ENCODE data around the gene C9orf72. TPM values are rescaled to one million over a fixed set of nuclear protein-coding genes. Genes with fewer than 3 reads are reported as not detected.

The C9orf72 gene
- total RNA-seq, 1 experiment from 2014 or later = 5.9 TPM

- intact Hi-C loops (cut with micrococcal nuclease; ENCODE audit: unreplicated experiment) = no loop called here
- Histone ChIP-seq H3K4me1 (ENCODE audit: insufficient read depth, low read length, poor library complexity, severe bottlenecking) (no peaks in the 10 kb centered on the region), H3K9me3 (ENCODE audit: low read depth, low read length, poor library complexity, severe bottlenecking) (no peaks in the 10 kb centered on the region), H3K27ac (ENCODE audit: low read depth, low read length, poor library complexity, severe bottlenecking) (no peak overlapping the region), H3K36me3 (ENCODE audit: insufficient read depth, low read length, poor library complexity, severe bottlenecking) (no peaks in the 10 kb centered on the region), H3K4me3 (ENCODE audit: low read depth, low read length, poor library complexity, severe bottlenecking) (no peak overlapping the region), H3K27me3 (replicated peaks; ENCODE audit: insufficient read depth, low read depth, low read length, poor library complexity) (no peaks in the 10 kb centered on the region)
- DNase-seq (ENCODE audit: low spot score) = no peak
- BruUV-seq (replicated peaks) = no TSS peak
- ChIA-PET POLR2A (ENCODE audit: low non-redundant PET) (no interaction called here), CTCF (no interaction called here)
- TF ChIP-seq CTCF (conservative IDR thresholded peaks at IDR 0.05; ENCODE audit: low read depth, low read length) (no peak), EZH2 (IDR thresholded peaks at IDR 0.05; ENCODE audit: borderline replicate concordance, low read depth, low read length, poor library complexity, severe bottlenecking) (no peak)
These were observed 16.2 kb upstream of the C9orf72 start for GRCh38 chr9:27589462-27589861.

DNA sequence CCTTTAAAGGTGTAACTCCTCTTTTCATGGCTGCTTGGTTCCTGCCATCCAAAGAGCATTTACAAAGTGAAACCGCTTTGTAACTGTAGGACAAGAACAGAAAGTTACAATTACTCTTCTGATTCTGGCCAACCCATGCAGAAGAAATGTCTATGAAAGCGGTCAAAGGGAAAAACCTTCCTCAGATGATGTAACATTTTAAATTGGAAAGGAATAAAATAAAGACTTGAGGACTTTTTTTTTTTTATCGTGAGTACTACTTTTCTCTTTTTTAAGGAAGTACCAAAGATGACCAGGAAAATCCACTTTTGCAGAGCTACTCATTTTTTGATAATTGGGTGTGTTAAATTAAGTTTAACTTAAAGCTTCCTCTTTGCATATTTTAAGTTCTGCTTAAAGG is 13.0 kb upstream of the C9orf72 start:
- no peak for DNase-seq (ENCODE audit: low spot score)
- no peaks in the 10 kb centered on the region for H3K4me1 ChIP-seq (ENCODE audit: insufficient read depth, low read length, poor library complexity, severe bottlenecking)
- BruUV-seq (replicated peaks) = no TSS peak
- POLR2A ChIA-PET (ENCODE audit: low non-redundant PET) = no interaction called here
- no peaks in the 10 kb centered on the region for H3K9me3 ChIP-seq (ENCODE audit: low read depth, low read length, poor library complexity, severe bottlenecking)
- CTCF ChIA-PET = no interaction called here
- intact Hi-C loops (cut with micrococcal nuclease; ENCODE audit: unreplicated experiment) = no loop called here
- H3K4me3 ChIP-seq (ENCODE audit: low read depth, low read length, poor library complexity, severe bottlenecking) = no peak overlapping the region
- no peak overlapping the region for H3K27ac ChIP-seq (ENCODE audit: low read depth, low read length, poor library complexity, severe bottlenecking)
- no peaks in the 10 kb centered on the region for H3K27me3 ChIP-seq (replicated peaks; ENCODE audit: insufficient read depth, low read depth, low read length, poor library complexity)
- TF ChIP-seq CTCF (conservative IDR thresholded peaks at IDR 0.05; ENCODE audit: low read depth, low read length) (no peak), EZH2 (IDR thresholded peaks at IDR 0.05; ENCODE audit: borderline replicate concordance, low read depth, low read length, poor library complexity, severe bottlenecking) (no peak)
- H3K36me3 ChIP-seq (ENCODE audit: insufficient read depth, low read length, poor library complexity, severe bottlenecking) = no peaks in the 10 kb centered on the region

DNA sequence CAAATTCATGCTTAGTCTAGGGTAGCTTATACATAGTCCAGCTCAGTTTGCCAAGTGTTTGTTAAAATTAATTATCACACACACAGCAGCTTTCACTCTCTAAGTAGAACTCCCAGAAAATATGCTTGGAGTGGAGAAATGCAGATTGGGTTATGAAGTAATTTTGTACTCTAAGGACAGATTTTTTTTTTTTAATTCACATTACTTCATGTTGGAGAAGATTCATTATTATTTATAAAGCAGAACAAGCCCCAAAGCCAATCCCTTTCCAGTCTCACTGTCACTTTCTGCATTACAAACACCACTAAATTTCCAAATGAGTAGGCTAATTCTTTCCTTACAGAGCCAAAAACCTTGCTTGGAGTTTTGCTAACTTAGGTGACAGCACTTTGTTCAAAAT is 11.7 kb upstream of the C9orf72 start:
- CTCF ChIA-PET = no interaction called here
- POLR2A ChIA-PET (ENCODE audit: low non-redundant PET) = no interaction called here

More for the DNA sequence above, 11.7 kb upstream of the C9orf72 start:
- Histone ChIP-seq H3K27ac (ENCODE audit: low read depth, low read length, poor library complexity, severe bottlenecking) (no peak overlapping the region), H3K27me3 (replicated peaks; ENCODE audit: insufficient read depth, low read depth, low read length, poor library complexity) (no peaks in the 10 kb centered on the region), H3K4me3 (ENCODE audit: low read depth, low read length, poor library complexity, severe bottlenecking) (no peak overlapping the region), H3K9me3 (ENCODE audit: low read depth, low read length, poor library complexity, severe bottlenecking) (no peaks in the 10 kb centered on the region), H3K4me1 (ENCODE audit: insufficient read depth, low read length, poor library complexity, severe bottlenecking) (no peaks in the 10 kb centered on the region), H3K36me3 (ENCODE audit: insufficient read depth, low read length, poor library complexity, severe bottlenecking) (no peaks in the 10 kb centered on the region)
- BruUV-seq (replicated peaks) = no TSS peak
- no peak for TF ChIP-seq EZH2 (IDR thresholded peaks at IDR 0.05; ENCODE audit: borderline replicate concordance, low read depth, low read length, poor library complexity, severe bottlenecking)
- TF ChIP-seq CTCF (conservative IDR thresholded peaks at IDR 0.05; ENCODE audit: low read depth, low read length) = no peak
- no peak for DNase-seq (ENCODE audit: low spot score)
- intact Hi-C loops (cut with micrococcal nuclease; ENCODE audit: unreplicated experiment) = no loop called here

All from A673 (cell line).